HepG2 (cell line): ENCODE data around the gene UGT2B28. TPM values are rescaled to one million over a fixed set of nuclear protein-coding genes. Genes with fewer than 3 reads are reported as not detected.

ENCODE experiments used
- polyA plus RNA-seq, 8 experiments: library from polyadenylated mRNA; depleted of rRNA in 3 of 8; stranded (reverse) in 7 of 8; unstranded in 1 of 8; fragments of >200 nt; fragmentation: Illumina TruSeq in 4 of 8; extraction: Trizol in 4 of 8; gene quantifications; 2 replicates each; pipeline versions ENCODE4 v1.2.1 to v1.2.3, GENCODE V29; 2011 to 2016; ENCODE audit warnings: low read depth in 4 of 8, missing spikeins in 1 of 8, mixed read lengths in 1 of 8; ENCODE audit not compliant: insufficient read depth in 1 of 8
- total RNA-seq, 5 experiments: library from RNA; depleted of rRNA; stranded (reverse); fragments of >200 nt; fragmentation: Illumina TruSeq; extraction: Trizol; gene quantifications; 2 replicates each; pipeline ENCODE4 v1.2.3, GENCODE V29; 2016; ENCODE audit warnings: low read depth in 1 of 5

The UGT2B28 gene
- total and polyA plus RNA-seq, 2 of the 13 experiments (the other 11 are each of a cell fraction or from before 2014, with no cell fraction given), result not detected

Other genes starting within 250 kb of the UGT2B28 start
- gene UGT2B7, start 184.0 kb upstream of the UGT2B28 start, total RNA-seq (2016; rRNA removed; fragmentation: Illumina TruSeq; extraction: Trizol), result 41.8 and 41.9 TPM in 2 replicates
- 26.1 and 26.8 TPM in 2 replicates for gene UGT2B7, start 184.0 kb upstream of the UGT2B28 start, polyA plus RNA-seq (2011; rRNA removed)
- 1.2 and 2.1 TPM in 2 replicates for gene UGT2B11, start 65.7 kb upstream of the UGT2B28 start, total RNA-seq (2016; rRNA removed; fragmentation: Illumina TruSeq; extraction: Trizol)
- gene UGT2B11, start 65.7 kb upstream of the UGT2B28 start, polyA plus RNA-seq (2011; rRNA removed), result 1.4 and 3.4 TPM in 2 replicates
- 9.3 and 14.2 TPM in 2 replicates for gene UGT2B4, start 215.4 kb downstream of the UGT2B28 start, total RNA-seq (2016; rRNA removed; fragmentation: Illumina TruSeq; extraction: Trizol)
- gene UGT2B4, start 215.4 kb downstream of the UGT2B28 start, polyA plus RNA-seq (2011; rRNA removed), result 5.0 and 14.1 TPM in 2 replicates